Spleen (tissue), 11 donors: ENCODE measurements around the gene C10orf143. TPM values are rescaled to one million over a fixed set of nuclear protein-coding genes. Genes with fewer than 3 reads are reported as not detected.

Experiments used
- DNase-seq: peaks from one replicate; pipeline ENCODE4 v3.0.0-alpha.2; 2020
- H3K27ac ChIP-seq, 8 donors: fragments of 200-600 bp; sonication (generic) in 7 of 8; 1 replicate in 4 of 8; 2 replicates in 4 of 8; pipeline versions ENCODE4 v1.5.0 to v1.8.0; 2016 to 2021; ENCODE audit warnings: inconsistent platforms in 4 of 8, mild to moderate bottlenecking in 4 of 8, moderate library complexity in 1 of 8
- H3K27me3 ChIP-seq, 7 donors: fragments of 200-600 bp; sonication (generic) in 6 of 7; replicated peaks in 1 of 7; 1 replicate in 4 of 7; 2 replicates in 3 of 7; pipeline versions ENCODE4 v1.5.0 to v1.8.0; 2016 to 2021; ENCODE audit warnings: inconsistent platforms in 3 of 7, mild to moderate bottlenecking in 1 of 7
- H3K36me3 ChIP-seq, 6 donors: fragments of 200-600 bp; sonication (generic) in 5 of 6; 1 replicate in 4 of 6; 2 replicates in 2 of 6; pipeline versions ENCODE4 v1.5.0 to v1.8.0; 2016 to 2021; ENCODE audit warnings: inconsistent platforms in 2 of 6
- H3K4me1 ChIP-seq, 6 donors: fragments of 200-600 bp; sonication (generic) in 5 of 6; 1 replicate in 3 of 6; 2 replicates in 3 of 6; pipeline versions ENCODE4 v1.5.0 to v1.8.0; 2016 to 2021; ENCODE audit warnings: inconsistent platforms in 3 of 6
- H3K4me3 ChIP-seq, 8 donors: fragments of 200-600 bp; sonication (generic) in 7 of 8; 1 replicate in 4 of 8; 2 replicates in 4 of 8; pipeline versions ENCODE4 v1.5.0 to v1.8.0; 2016 to 2021; ENCODE audit warnings: inconsistent platforms in 4 of 8, mild to moderate bottlenecking in 4 of 8, moderate library complexity in 2 of 8
- H3K9me3 ChIP-seq, 8 donors: fragments of 200-600 bp; sonication (generic) in 7 of 8; 1 replicate in 4 of 8; 2 replicates in 4 of 8; pipeline versions ENCODE4 v1.5.0 to v1.8.0; 2016 to 2021; ENCODE audit warnings: inconsistent platforms in 4 of 8
- POLR2A ChIP-seq, 3 donors: fragments of 450-650 bp; IDR thresholded peaks; one replicate each; pipeline ENCODE4 v1.5.1; 2017; ENCODE audit warnings: antibody characterized with exemption in 3 of 3, mild to moderate bottlenecking in 1 of 3
- POLR2AphosphoS5 ChIP-seq, 3 donors: sonication (generic); formaldehyde crosslinking; IDR thresholded peaks; one replicate each; pipeline ENCODE4 v1.5.1; 2017; ENCODE audit warnings: antibody characterized with exemption in 3 of 3
- WGBS, 5 donors: extraction: QIAGEN DNeasy Blood & Tissue Kit in 3 of 5; methylation state at CpG; one replicate each; pipeline versions ENCODE4 v1.1.5 to v1.1.7; 2013 to 2018; 5-methylcytosine and 5-hydroxymethylcytosine counted together
- intact Hi-C: fragments of 100-400 bp; cut with DNase I; formaldehyde crosslinking; loops from one replicate; pipeline ENCODE4 v1.15.0; 2023; ENCODE audit warnings: low total_unique reads
- polyA plus RNA-seq, 3 donors: library from polyadenylated mRNA; stranded (reverse); fragments of 200-250 nt; gene quantifications; one replicate each; pipeline ENCODE4 v1.2.1, GENCODE V29; 2013
- total RNA-seq, 7 donors: library from RNA; depleted of rRNA in 3 of 7; stranded (reverse); fragments of >200 nt in 3 of 7; fragmentation: NEBNext Ultra II Directional in 4 of 7; extraction: Animal tissue kit (Norgen Biotek cat#: 25700) in 4 of 7; gene quantifications; one replicate each; pipeline versions ENCODE4 v1.1.0 to v1.2.1, GENCODE V29; 2016 to 2021
- TF ChIP-seq, protein P1 (sequence below), 11 experiments: fragments of 200-600 bp in 7 of 11; fragments of 450-650 bp in 4 of 11; sonication (generic) in 4 of 11; IDR thresholded peaks in 8 of 11; conservative IDR thresholded peaks in 3 of 11; 1 replicate in 7 of 11; 2 replicates in 4 of 11; pipeline versions ENCODE4 v1.4.0 to v1.8.0; 2016 to 2021; ENCODE audit warnings: antibody characterized with exemption in 11 of 11, inconsistent platforms in 4 of 11, mild to moderate bottlenecking in 1 of 11
- donor health status: healthy with polysubstance abuse.
- donor health status: DM: no; HTN: no; CAD: no; lungs with moderate emphysema.
- donor health status: DM: no; HTN: no; CAD: no.
- donor health status: Bipolar disorder and iron deficiency.
- donor health status: healthy.
- donor health status: DM: no; HTN: no; CAD: no.
- donor health status: DM: yes; HTN: yes; CAD: no.

C10orf143 gene
- total and polyA plus RNA-seq, 10 donors: 2.3 to 15.6 (median 5.1) TPM

DNA sequence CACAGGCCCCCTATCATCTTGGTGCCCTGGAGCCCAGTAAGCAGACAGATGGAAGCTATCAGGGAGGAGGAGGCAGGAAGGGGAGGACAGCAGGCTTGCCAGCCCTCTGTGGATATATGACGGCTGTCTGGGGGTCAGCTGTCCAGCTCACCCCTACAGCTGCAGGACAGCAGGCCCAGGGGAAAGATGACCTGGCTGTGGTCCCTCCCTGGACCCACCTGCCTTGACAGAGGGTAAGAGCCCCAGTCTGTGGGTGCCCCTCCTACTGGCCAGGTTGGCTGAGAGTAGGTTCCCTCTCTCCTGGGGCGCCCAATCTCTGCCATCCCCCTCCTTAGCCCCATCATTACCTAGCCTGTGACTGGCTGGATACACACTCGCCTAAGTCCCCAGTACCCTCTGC lies 62.5 kb downstream of the C10orf143 start:
- 54 to 72% (median 65%) methylated on average over 2 to 3 of the region's 3 CpGs for WGBS, 5 donors
- H3K4me1 ChIP-seq: no peaks in the 10 kb centered on the region
- TF ChIP-seq, protein P1, sequence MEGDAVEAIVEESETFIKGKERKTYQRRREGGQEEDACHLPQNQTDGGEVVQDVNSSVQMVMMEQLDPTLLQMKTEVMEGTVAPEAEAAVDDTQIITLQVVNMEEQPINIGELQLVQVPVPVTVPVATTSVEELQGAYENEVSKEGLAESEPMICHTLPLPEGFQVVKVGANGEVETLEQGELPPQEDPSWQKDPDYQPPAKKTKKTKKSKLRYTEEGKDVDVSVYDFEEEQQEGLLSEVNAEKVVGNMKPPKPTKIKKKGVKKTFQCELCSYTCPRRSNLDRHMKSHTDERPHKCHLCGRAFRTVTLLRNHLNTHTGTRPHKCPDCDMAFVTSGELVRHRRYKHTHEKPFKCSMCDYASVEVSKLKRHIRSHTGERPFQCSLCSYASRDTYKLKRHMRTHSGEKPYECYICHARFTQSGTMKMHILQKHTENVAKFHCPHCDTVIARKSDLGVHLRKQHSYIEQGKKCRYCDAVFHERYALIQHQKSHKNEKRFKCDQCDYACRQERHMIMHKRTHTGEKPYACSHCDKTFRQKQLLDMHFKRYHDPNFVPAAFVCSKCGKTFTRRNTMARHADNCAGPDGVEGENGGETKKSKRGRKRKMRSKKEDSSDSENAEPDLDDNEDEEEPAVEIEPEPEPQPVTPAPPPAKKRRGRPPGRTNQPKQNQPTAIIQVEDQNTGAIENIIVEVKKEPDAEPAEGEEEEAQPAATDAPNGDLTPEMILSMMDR (IDR thresholded peaks at IDR 0.05 in 8 of 11, conservative IDR thresholded peaks at IDR 0.05 in 3 of 11): no peak
- no peak for TF ChIP-seq POLR2A (IDR thresholded peaks at IDR 0.05)
- TF ChIP-seq POLR2AphosphoS5 (IDR thresholded peaks at IDR 0.05): no peak
- DNase-seq: no peak
- H3K9me3 ChIP-seq: no peaks in the 10 kb centered on the region
- no peak overlapping the region for H3K27ac ChIP-seq
- no peak overlapping the region for H3K4me3 ChIP-seq
- intact Hi-C loops: no loop called here
- no peaks in the 10 kb centered on the region for H3K36me3 ChIP-seq
- peaks cover 0 to 39% (median 3%) of the 10 kb centered on the region in 7 donors for H3K27me3 ChIP-seq

DNA sequence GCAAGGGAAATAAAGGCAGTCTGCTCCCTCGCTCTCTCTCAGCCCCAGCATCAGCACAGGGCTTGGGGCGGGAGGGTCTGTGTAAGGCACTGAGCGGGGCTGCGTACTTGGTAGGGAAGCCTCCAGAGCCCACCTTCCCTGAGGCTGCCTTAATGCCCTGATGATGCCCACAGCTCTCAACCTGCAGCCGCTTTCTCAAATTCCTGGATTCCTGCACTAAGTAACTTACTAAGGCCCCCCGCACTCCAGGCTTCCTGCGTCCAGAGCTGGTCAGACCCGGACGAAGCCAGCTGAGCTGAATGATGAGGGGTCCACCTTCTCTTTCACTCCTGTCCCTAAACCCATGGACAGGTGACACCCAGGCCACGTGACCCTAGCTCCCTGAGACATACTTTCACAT lies 63.3 kb downstream of the C10orf143 start:
- H3K9me3 ChIP-seq: no peaks in the 10 kb centered on the region
- TF ChIP-seq, protein P1 (IDR thresholded peaks at IDR 0.05 in 8 of 11, conservative IDR thresholded peaks at IDR 0.05 in 3 of 11): no peak
- TF ChIP-seq POLR2A (IDR thresholded peaks at IDR 0.05) (no peak), POLR2AphosphoS5 (IDR thresholded peaks at IDR 0.05) (no peak)
- no peak for DNase-seq
- H3K27me3 ChIP-seq: peaks cover 0 to 46% (median 3%) of the 10 kb centered on the region in 7 donors
- 76 to 89% (median 85%) methylated on average over 10 of the region's 10 CpGs for WGBS, 5 donors
- no peak overlapping the region for H3K4me3 ChIP-seq
- H3K36me3 ChIP-seq: no peaks in the 10 kb centered on the region
- no peak overlapping the region for H3K27ac ChIP-seq
- no peaks in the 10 kb centered on the region for H3K4me1 ChIP-seq
- intact Hi-C loops: no loop called here

- 81 to 84% (median 82%) methylated on average over 20 to 22 of the region's 22 CpGs for WGBS, 5 donors
- no peaks in the 10 kb centered on the region for H3K9me3 ChIP-seq
- intact Hi-C loops: no loop called here
- H3K4me1 ChIP-seq: no peaks in the 10 kb centered on the region
- TF ChIP-seq POLR2A (IDR thresholded peaks at IDR 0.05) (no peak), POLR2AphosphoS5 (IDR thresholded peaks at IDR 0.05) (no peak)
- TF ChIP-seq, protein P1 (IDR thresholded peaks at IDR 0.05 in 8 of 11, conservative IDR thresholded peaks at IDR 0.05 in 3 of 11): no peak
- H3K27ac ChIP-seq: no peak overlapping the region
- no peaks in the 10 kb centered on the region for H3K36me3 ChIP-seq
- H3K27me3 ChIP-seq: peaks cover 0 to 43% (median 3%) of the 10 kb centered on the region in 7 donors
- H3K4me3 ChIP-seq: no peak overlapping the region
- no peak for DNase-seq
Measured at GRCh38 chr10:130046591-130046990, 64.0 kb downstream of the C10orf143 start.

GRCh38 chr10:130045801-130046321 lies 64.8 kb downstream of the C10orf143 start:
- DNase-seq: no peak
- 89 to 94% (median 91%) methylated on average over 35 to 43 of the region's 43 CpGs for WGBS, 5 donors
- intact Hi-C loops: no loop called here
- H3K27ac ChIP-seq: no peak overlapping the region
- H3K4me1 ChIP-seq: no peaks in the 10 kb centered on the region
- peaks cover 0 to 43% (median 3%) of the 10 kb centered on the region in 7 donors for H3K27me3 ChIP-seq
- TF ChIP-seq POLR2AphosphoS5 (IDR thresholded peaks at IDR 0.05): no peak
- TF ChIP-seq, protein P1 (IDR thresholded peaks at IDR 0.05 in 8 of 11, conservative IDR thresholded peaks at IDR 0.05 in 3 of 11): no peak
- TF ChIP-seq POLR2A (IDR thresholded peaks at IDR 0.05): no peak
- H3K36me3 ChIP-seq: no peaks in the 10 kb centered on the region
- H3K9me3 ChIP-seq: no peaks in the 10 kb centered on the region
- no peak overlapping the region for H3K4me3 ChIP-seq
